Ishikawa (cell line): Measurements from ENCODE around the gene ISOC2.

ENCODE experiments used
- CEBPB ChIP-seq: IDR thresholded peaks from 2 replicates; pipeline ENCODE4 v1.6.1; 2012
- CREB1 ChIP-seq: IDR thresholded peaks from 2 replicates; pipeline ENCODE4 v1.6.1; 2012; ENCODE audit warnings: low read depth
- EGR1 ChIP-seq: IDR thresholded peaks from 2 replicates; pipeline ENCODE4 v1.6.1; 2012
- EP300 ChIP-seq: IDR thresholded peaks from 2 replicates; pipeline ENCODE4 v1.6.1; 2012; ENCODE audit warnings: borderline replicate concordance
- FOXM1 ChIP-seq: IDR thresholded peaks from 2 replicates; pipeline ENCODE4 v1.6.1; 2012; ENCODE audit warnings: low read depth, borderline replicate concordance
- MAX ChIP-seq: IDR thresholded peaks from 2 replicates; pipeline ENCODE4 v1.6.1; 2012
- NFIC ChIP-seq: IDR thresholded peaks from 2 replicates; pipeline ENCODE4 v1.6.1; 2012
- RAD21 ChIP-seq: IDR thresholded peaks from 2 replicates; pipeline ENCODE4 v1.6.1; 2012; ENCODE audit warnings: low read depth
- TAF1 ChIP-seq: IDR thresholded peaks from 2 replicates; pipeline ENCODE4 v1.6.1; 2012; ENCODE audit warnings: low read depth, mild to moderate bottlenecking
- TCF12 ChIP-seq: IDR thresholded peaks from 2 replicates; pipeline ENCODE4 v1.6.1; 2012; ENCODE audit warnings: low read depth
- TEAD4 ChIP-seq: IDR thresholded peaks from 2 replicates; pipeline ENCODE4 v1.6.1; 2012
- USF1 ChIP-seq: IDR thresholded peaks from 2 replicates; pipeline ENCODE4 v1.6.1; 2012
- YY1 ChIP-seq: IDR thresholded peaks from 2 replicates; pipeline ENCODE4 v1.6.1; 2012; ENCODE audit warnings: low read depth
- ZBTB7A ChIP-seq: IDR thresholded peaks from 2 replicates; pipeline ENCODE4 v1.6.1; 2012; ENCODE audit warnings: low read depth
- TF ChIP-seq, protein P1 (sequence below): IDR thresholded peaks from 2 replicates; pipeline ENCODE4 v1.6.1; 2012; ENCODE audit warnings: low read depth, mild to moderate bottlenecking

ISOC2 gene

GRCh38 chr19:55481148-55481793 is 19.8 kb upstream of the ISOC2 start:
- TF ChIP-seq NFIC: no peak
- TF ChIP-seq TCF12: no peak
- no peak for TF ChIP-seq TAF1
- no peak for TF ChIP-seq TEAD4
- TF ChIP-seq CEBPB: no peak
- no peak for TF ChIP-seq ZBTB7A
- TF ChIP-seq EP300: no peak

- TF ChIP-seq TAF1 (no peak), FOXM1 (no peak), RAD21 (no peak), USF1 (no peak), YY1 (no peak), TEAD4 (no peak), CREB1 (no peak), EP300 (no peak), ZBTB7A (no peak), CEBPB (no peak), TCF12 (no peak), MAX (no peak), EGR1 (no peak)
- TF ChIP-seq, protein P1, sequence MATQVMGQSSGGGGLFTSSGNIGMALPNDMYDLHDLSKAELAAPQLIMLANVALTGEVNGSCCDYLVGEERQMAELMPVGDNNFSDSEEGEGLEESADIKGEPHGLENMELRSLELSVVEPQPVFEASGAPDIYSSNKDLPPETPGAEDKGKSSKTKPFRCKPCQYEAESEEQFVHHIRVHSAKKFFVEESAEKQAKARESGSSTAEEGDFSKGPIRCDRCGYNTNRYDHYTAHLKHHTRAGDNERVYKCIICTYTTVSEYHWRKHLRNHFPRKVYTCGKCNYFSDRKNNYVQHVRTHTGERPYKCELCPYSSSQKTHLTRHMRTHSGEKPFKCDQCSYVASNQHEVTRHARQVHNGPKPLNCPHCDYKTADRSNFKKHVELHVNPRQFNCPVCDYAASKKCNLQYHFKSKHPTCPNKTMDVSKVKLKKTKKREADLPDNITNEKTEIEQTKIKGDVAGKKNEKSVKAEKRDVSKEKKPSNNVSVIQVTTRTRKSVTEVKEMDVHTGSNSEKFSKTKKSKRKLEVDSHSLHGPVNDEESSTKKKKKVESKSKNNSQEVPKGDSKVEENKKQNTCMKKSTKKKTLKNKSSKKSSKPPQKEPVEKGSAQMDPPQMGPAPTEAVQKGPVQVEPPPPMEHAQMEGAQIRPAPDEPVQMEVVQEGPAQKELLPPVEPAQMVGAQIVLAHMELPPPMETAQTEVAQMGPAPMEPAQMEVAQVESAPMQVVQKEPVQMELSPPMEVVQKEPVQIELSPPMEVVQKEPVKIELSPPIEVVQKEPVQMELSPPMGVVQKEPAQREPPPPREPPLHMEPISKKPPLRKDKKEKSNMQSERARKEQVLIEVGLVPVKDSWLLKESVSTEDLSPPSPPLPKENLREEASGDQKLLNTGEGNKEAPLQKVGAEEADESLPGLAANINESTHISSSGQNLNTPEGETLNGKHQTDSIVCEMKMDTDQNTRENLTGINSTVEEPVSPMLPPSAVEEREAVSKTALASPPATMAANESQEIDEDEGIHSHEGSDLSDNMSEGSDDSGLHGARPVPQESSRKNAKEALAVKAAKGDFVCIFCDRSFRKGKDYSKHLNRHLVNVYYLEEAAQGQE: no peak
Measured at GRCh38 chr19:55479451-55480230, 18.2 kb upstream of the ISOC2 start.

DNA sequence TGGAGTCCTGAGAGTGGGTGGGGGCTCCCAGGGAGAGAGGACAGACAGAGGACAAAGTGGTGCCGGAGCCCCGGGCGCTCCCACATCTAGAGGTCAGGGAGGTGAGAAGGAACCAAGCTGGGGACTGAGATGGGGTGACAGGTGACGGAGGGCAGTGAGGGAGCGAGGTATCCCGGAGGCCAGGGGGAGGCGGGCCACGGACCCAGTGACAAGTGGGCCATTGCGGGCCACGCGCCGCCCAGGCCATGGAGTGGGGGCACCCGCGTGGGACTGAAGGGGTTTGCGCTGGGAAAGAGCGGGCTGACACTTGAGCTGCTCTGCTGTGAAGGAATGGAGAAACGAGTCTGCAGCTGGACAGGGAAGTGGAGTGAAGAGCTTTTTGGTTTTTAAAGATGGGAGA is 17.6 kb upstream of the ISOC2 start:
- TF ChIP-seq MAX (no peak), CREB1 (no peak), NFIC (no peak), ZBTB7A (no peak), FOXM1 (no peak), TCF12 (no peak), TAF1 (no peak), CEBPB (no peak), TEAD4 (no peak), USF1 (no peak), YY1 (no peak), EP300 (no peak), EGR1 (no peak), RAD21 (no peak)
- TF ChIP-seq, protein P1: no peak

- no peak for TF ChIP-seq EGR1
Measured at GRCh38 chr19:55478364-55478763, 16.9 kb upstream of the ISOC2 start.

DNA sequence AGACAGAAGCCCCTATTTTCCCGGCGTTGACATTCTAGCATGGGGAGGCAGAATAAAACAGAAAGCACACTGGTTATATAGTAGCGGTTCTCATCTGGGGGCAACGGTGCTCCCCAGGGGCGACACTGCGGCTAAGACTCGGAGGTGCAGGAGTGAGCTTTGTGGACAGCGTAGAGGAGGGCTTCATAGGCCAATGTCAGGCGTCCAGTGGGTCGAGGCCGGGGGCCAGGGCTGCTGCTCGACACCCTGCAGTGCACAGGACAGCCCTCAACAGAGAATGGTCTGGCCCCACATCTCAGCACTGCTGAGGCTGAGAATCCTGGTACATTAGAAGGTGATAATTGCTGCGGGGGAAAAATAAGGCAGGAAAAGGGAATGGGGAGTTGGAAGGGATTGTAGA is 16.5 kb upstream of the ISOC2 start:
- no peak for TF ChIP-seq EP300
- TF ChIP-seq EGR1: no peak
- no peak for TF ChIP-seq USF1
- no peak for TF ChIP-seq TEAD4
- TF ChIP-seq FOXM1: no peak
